ENCODE results near the gene PRICKLE2. TPM values are rescaled to one million over a fixed set of nuclear protein-coding genes. Genes with fewer than 3 reads are reported as not detected.

Gene PRICKLE2
- total RNA-seq, 1 donor from 2014 or later, result 23.2 TPM

DNA sequence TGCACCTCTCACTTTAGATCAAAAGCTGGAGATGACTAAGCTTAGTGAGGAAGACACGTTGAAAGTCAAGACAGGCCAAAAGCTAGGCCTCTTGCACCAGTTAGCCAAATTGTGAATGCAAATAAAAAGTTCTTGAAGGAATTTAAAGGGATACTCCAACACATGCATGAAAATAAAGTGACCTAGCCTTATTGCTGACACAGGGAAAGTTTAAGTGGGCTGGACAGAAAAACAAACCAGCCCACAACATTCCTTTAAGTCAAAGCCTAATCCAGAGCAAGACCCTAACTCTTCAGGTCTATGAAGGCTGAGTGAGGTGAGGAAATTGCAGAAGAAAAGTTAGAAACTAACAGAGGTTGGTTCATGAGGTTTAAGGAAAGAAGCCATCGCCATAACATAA lies 101.3 kb downstream of the PRICKLE2 start:
- Mint-ChIP-seq H3K27me3 (no peaks in the 10 kb centered on the region), H3K4me1 (ENCODE audit: low read depth) (no peaks in the 10 kb centered on the region), H3K36me3 (ENCODE audit: insufficient read depth) (peaks cover 13% of the 10 kb centered on the region), H3K4me3 (ENCODE audit: low read depth) (no peak overlapping the region), H3K9me3 (ENCODE audit: low read depth) (peaks cover 12% of the 10 kb centered on the region), H3K27ac (no peak overlapping the region)
- DNase-seq (ENCODE audit: low spot score, unreplicated experiment), result no peak
- TF ChIP-seq, protein P1, sequence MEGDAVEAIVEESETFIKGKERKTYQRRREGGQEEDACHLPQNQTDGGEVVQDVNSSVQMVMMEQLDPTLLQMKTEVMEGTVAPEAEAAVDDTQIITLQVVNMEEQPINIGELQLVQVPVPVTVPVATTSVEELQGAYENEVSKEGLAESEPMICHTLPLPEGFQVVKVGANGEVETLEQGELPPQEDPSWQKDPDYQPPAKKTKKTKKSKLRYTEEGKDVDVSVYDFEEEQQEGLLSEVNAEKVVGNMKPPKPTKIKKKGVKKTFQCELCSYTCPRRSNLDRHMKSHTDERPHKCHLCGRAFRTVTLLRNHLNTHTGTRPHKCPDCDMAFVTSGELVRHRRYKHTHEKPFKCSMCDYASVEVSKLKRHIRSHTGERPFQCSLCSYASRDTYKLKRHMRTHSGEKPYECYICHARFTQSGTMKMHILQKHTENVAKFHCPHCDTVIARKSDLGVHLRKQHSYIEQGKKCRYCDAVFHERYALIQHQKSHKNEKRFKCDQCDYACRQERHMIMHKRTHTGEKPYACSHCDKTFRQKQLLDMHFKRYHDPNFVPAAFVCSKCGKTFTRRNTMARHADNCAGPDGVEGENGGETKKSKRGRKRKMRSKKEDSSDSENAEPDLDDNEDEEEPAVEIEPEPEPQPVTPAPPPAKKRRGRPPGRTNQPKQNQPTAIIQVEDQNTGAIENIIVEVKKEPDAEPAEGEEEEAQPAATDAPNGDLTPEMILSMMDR (IDR thresholded peaks at IDR 0.05; ENCODE audit: unreplicated experiment), result no peak

DNA sequence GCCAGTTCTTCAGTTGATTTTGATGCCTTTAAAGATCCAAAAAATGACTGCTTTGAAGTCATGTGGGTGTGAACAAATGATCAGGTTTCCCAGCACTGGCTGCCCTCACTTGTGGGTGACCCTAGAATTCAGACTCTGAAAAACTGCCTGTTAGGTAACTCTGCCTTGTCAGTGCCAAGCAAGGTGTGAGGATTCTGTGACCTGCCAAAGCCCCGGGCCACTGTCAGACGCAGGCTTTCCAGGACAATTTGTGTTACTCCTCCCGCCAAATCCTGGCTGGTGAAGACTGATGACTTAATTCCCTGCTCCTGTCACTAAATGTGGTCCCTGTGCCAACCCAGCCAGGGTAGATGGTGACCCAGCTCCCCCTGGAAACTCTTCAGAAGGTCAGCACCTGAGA lies 102.8 kb downstream of the PRICKLE2 start:
- no peak overlapping the region for H3K27ac Mint-ChIP-seq
- TF ChIP-seq, protein P1 (IDR thresholded peaks at IDR 0.05; ENCODE audit: unreplicated experiment), result no peak
- no peak overlapping the region for H3K4me3 Mint-ChIP-seq (ENCODE audit: low read depth)
- DNase-seq (ENCODE audit: low spot score, unreplicated experiment), result no peak
- H3K27me3 Mint-ChIP-seq, result no peaks in the 10 kb centered on the region
- no peaks in the 10 kb centered on the region for H3K4me1 Mint-ChIP-seq (ENCODE audit: low read depth)
- peaks cover 14% of the 10 kb centered on the region for H3K9me3 Mint-ChIP-seq (ENCODE audit: low read depth)
- H3K36me3 Mint-ChIP-seq (ENCODE audit: insufficient read depth), result peaks cover 15% of the 10 kb centered on the region

DNA sequence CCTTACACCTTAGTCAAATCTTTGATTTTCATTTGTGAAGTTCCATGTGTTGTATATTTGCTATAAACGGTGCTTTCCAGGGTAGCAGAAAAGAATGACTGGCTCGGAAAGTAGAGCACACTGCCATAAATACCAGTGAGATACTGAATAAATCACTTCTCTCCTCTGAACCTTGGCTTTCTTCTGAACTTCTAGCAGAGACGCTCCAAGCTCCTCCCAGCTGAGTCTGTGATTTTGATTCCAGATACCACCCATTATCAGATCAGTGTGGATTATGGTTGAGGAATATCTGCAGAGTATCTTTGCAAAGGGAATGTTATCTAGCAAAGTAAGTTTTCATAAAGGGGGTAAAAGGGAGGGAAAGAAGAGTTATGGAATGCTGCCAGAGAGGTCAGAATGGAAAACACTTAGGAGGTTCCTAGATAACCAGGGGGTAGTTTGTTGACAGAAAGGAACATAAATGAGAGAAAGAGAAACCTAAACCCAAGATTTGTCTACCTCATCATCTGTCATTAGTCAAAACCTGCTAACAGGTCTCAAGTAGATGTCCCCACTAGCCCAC lies 103.4 kb downstream of the PRICKLE2 start:
- Mint-ChIP-seq H3K4me1 (ENCODE audit: low read depth) (no peaks in the 10 kb centered on the region), H3K27ac (no peak overlapping the region), H3K9me3 (ENCODE audit: low read depth) (peaks cover 14% of the 10 kb centered on the region), H3K4me3 (ENCODE audit: low read depth) (no peak overlapping the region), H3K36me3 (ENCODE audit: insufficient read depth) (peaks cover 15% of the 10 kb centered on the region), H3K27me3 (no peaks in the 10 kb centered on the region)
- TF ChIP-seq, protein P1 (IDR thresholded peaks at IDR 0.05; ENCODE audit: unreplicated experiment), result no peak
- DNase-seq (ENCODE audit: low spot score, unreplicated experiment), result no peak

DNA sequence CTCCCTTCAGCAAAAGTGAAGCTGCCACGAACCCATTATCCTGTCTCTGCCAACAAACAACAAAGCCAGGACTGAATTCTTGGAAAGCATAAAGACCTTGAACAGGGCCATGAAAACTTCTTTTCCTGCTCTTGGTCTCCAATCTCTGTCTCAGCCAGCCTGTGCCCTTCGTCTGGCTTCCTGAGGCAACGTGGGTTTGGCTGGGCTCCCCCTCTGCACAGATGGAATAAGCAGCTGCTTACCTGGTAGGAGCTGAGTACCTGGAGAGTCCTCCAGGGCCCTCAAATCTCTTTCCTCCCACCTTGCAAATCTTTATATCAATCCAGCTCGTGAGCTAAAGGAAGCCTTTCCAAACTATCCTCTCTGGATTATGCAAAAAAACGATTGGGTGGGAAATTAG lies 104.4 kb downstream of the PRICKLE2 start:
- Mint-ChIP-seq H3K27ac (no peak overlapping the region), H3K27me3 (no peaks in the 10 kb centered on the region), H3K36me3 (ENCODE audit: insufficient read depth) (peaks cover 15% of the 10 kb centered on the region), H3K4me1 (ENCODE audit: low read depth) (no peaks in the 10 kb centered on the region), H3K9me3 (ENCODE audit: low read depth) (peaks cover 15% of the 10 kb centered on the region), H3K4me3 (ENCODE audit: low read depth) (no peak overlapping the region)
- TF ChIP-seq, protein P1 (IDR thresholded peaks at IDR 0.05; ENCODE audit: unreplicated experiment), result no peak
- no peak for DNase-seq (ENCODE audit: low spot score, unreplicated experiment)

DNA sequence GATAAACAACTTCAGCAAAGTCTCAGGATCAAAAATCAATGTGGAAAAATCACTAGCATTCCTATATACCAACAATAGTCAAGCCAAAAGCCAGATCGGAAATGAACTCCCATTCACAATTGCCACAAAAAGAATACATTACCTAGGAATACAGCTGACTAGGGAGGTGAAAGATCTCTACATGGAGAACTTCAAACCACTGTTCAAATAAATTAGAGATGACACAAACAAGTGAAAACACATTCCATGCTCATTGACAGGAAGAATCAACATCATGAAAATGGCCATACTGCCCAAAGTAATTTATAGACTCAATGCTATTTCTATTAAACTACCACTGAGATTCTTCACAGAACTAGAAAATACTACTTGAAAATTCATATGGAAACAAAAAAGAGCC lies 107.8 kb downstream of the PRICKLE2 start:
- DNase-seq (ENCODE audit: low spot score, unreplicated experiment), result no peak
- Mint-ChIP-seq H3K27ac (no peak overlapping the region), H3K27me3 (no peaks in the 10 kb centered on the region), H3K9me3 (ENCODE audit: low read depth) (peaks cover 21% of the 10 kb centered on the region), H3K36me3 (ENCODE audit: insufficient read depth) (peaks cover 14% of the 10 kb centered on the region), H3K4me1 (ENCODE audit: low read depth) (no peaks in the 10 kb centered on the region), H3K4me3 (ENCODE audit: low read depth) (no peak overlapping the region)
- TF ChIP-seq, protein P1 (IDR thresholded peaks at IDR 0.05; ENCODE audit: unreplicated experiment), result no peak

Measured in progenitor cell of endocrine pancreas (in vitro differentiated cells).